Measurements from ENCODE around the gene DCUN1D2. TPM values are rescaled to one million over a fixed set of nuclear protein-coding genes. Genes with fewer than 3 reads are reported as not detected.

DCUN1D2 gene
- total and polyA plus RNA-seq, 2 donors from 2014 or later: 7.6 to 19.5 TPM

GRCh38 chr13:113488283-113488682 is 2.2 kb downstream of the DCUN1D2 start:
- no peak overlapping the region for H3K27ac ChIP-seq (ENCODE audit: low read depth in 2 of 2, low read length in 2 of 2)
- peak overlapping the region in 1 of 3 donors; percentile 32 for H3K9ac ChIP-seq (ENCODE audit: low read length in 3 of 3)
- FAIRE-seq (no peak), DNase-seq (no peak)
- no peaks in the 10 kb centered on the region for H3K9me3 ChIP-seq (ENCODE audit: control insufficient read depth in 2 of 3, insufficient read depth in 1 of 3, low read length in 3 of 3)
- H3K27me3 ChIP-seq (ENCODE audit: control insufficient read depth, insufficient read depth, low read length): no peaks in the 10 kb centered on the region
- TF ChIP-seq, protein P1, sequence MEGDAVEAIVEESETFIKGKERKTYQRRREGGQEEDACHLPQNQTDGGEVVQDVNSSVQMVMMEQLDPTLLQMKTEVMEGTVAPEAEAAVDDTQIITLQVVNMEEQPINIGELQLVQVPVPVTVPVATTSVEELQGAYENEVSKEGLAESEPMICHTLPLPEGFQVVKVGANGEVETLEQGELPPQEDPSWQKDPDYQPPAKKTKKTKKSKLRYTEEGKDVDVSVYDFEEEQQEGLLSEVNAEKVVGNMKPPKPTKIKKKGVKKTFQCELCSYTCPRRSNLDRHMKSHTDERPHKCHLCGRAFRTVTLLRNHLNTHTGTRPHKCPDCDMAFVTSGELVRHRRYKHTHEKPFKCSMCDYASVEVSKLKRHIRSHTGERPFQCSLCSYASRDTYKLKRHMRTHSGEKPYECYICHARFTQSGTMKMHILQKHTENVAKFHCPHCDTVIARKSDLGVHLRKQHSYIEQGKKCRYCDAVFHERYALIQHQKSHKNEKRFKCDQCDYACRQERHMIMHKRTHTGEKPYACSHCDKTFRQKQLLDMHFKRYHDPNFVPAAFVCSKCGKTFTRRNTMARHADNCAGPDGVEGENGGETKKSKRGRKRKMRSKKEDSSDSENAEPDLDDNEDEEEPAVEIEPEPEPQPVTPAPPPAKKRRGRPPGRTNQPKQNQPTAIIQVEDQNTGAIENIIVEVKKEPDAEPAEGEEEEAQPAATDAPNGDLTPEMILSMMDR (IDR thresholded peaks at IDR 0.05; ENCODE audit: borderline replicate concordance, extremely low read depth, insufficient read depth): no peak
- no peaks in the 10 kb centered on the region for H3K36me3 ChIP-seq (ENCODE audit: control insufficient read depth in 2 of 3, insufficient read depth in 3 of 3, low read length in 3 of 3)
- intact Hi-C loops (cut with DNase I): no loop called here
- no peak overlapping the region for H3K4me3 ChIP-seq (ENCODE audit: low read length in 3 of 3)
- peaks cover 0 to 13% (median 10%) of the 10 kb centered on the region in 3 donors for H3K4me1 ChIP-seq (ENCODE audit: control insufficient read depth in 2 of 3, insufficient read depth in 2 of 3, low read depth in 1 of 3, low read length in 3 of 3)

DNA sequence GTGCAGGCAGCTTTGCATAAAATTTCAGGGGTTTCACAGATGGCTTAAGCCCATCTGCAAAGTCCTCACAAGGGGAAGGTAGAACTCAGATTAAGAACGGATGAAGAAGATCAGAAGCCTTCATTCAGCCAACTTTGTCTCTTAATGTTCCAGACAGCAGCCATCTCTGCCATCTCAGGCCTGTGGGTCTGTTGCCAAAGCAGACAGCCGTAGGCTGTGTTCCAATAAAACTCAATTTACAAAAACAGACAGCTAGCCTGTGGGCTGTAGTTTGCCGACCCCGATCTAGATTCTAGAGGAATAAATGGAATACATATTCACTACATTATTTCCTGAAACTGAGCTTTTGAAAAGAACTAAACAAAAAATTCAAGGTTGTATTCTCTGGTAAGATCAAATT is 3.8 kb downstream of the DCUN1D2 start:
- H3K4me3 ChIP-seq (ENCODE audit: low read length in 3 of 3): no peak overlapping the region
- no peaks in the 10 kb centered on the region for H3K36me3 ChIP-seq (ENCODE audit: control insufficient read depth in 2 of 3, insufficient read depth in 3 of 3, low read length in 3 of 3)
- DNase-seq (no peak), FAIRE-seq (no peak)
- TF ChIP-seq, protein P1 (IDR thresholded peaks at IDR 0.05; ENCODE audit: borderline replicate concordance, extremely low read depth, insufficient read depth): no peak
- peaks cover 0 to 13% (median 13%) of the 10 kb centered on the region in 3 donors for H3K4me1 ChIP-seq (ENCODE audit: control insufficient read depth in 2 of 3, insufficient read depth in 2 of 3, low read depth in 1 of 3, low read length in 3 of 3)
- H3K27me3 ChIP-seq (ENCODE audit: control insufficient read depth, insufficient read depth, low read length): no peaks in the 10 kb centered on the region
- intact Hi-C loops (cut with DNase I): no loop called here
- no peak overlapping the region for H3K27ac ChIP-seq (ENCODE audit: low read depth in 2 of 2, low read length in 2 of 2)
- no peak overlapping the region for H3K9ac ChIP-seq (ENCODE audit: low read length in 3 of 3)
- no peaks in the 10 kb centered on the region for H3K9me3 ChIP-seq (ENCODE audit: control insufficient read depth in 2 of 3, insufficient read depth in 1 of 3, low read length in 3 of 3)

DNA sequence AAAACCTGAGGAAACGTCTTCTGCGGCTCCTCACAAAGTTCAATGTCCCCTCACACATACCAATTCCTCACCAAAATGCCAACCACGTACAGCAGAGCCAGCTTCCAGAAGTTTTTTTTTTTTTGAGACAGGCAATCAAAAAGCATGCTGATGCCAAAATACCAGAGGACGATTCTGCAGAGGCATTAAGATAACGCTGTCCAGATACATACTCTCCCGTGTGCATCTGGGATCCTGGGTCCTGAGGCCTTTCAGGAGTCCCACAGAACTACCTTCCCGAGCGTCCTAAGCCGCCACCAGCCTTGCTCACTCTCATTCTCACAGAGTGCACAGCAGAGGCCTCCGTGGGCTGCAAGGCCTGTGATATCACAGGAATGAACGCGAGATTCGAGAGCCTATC is 5.0 kb downstream of the DCUN1D2 start:
- DNase-seq (no peak), FAIRE-seq (no peak)
- Histone ChIP-seq H3K36me3 (ENCODE audit: control insufficient read depth in 2 of 3, insufficient read depth in 3 of 3, low read length in 3 of 3) (no peaks in the 10 kb centered on the region), H3K27ac (ENCODE audit: low read depth in 2 of 2, low read length in 2 of 2) (no peak overlapping the region), H3K27me3 (ENCODE audit: control insufficient read depth, insufficient read depth, low read length) (no peaks in the 10 kb centered on the region), H3K9me3 (ENCODE audit: control insufficient read depth in 2 of 3, insufficient read depth in 1 of 3, low read length in 3 of 3) (no peaks in the 10 kb centered on the region), H3K4me1 (ENCODE audit: control insufficient read depth in 2 of 3, insufficient read depth in 2 of 3, low read depth in 1 of 3, low read length in 3 of 3) (peaks cover 0 to 13% (median 13%) of the 10 kb centered on the region in 3 donors), H3K4me3 (ENCODE audit: low read length in 3 of 3) (no peak overlapping the region), H3K9ac (ENCODE audit: low read length in 3 of 3) (no peak overlapping the region)
- TF ChIP-seq, protein P1 (IDR thresholded peaks at IDR 0.05; ENCODE audit: borderline replicate concordance, extremely low read depth, insufficient read depth): no peak
- intact Hi-C loops (cut with DNase I): no loop called here
